Measurements from ENCODE around the gene EPHB3. TPM values are rescaled to one million over a fixed set of nuclear protein-coding genes. Genes with fewer than 3 reads are reported as not detected.

Gene EPHB3
- polyA plus RNA-seq, 3 donors = 0.71 to 1.2 (median 0.80) TPM

GRCh38 chr3:184610245-184610871, 48.8 kb downstream of the EPHB3 start:
- TF ChIP-seq CTCF (IDR thresholded peaks at IDR 0.05) = no peak
- intact Hi-C loops (cut with micrococcal nuclease) = no loop called here
- H3K79me2 ChIP-seq (ENCODE audit: insufficient read depth, low read length) = no peaks in the 10 kb centered on the region
- H3K4me3 Mint-ChIP-seq = no peak overlapping the region
- H3K27me3 ChIP-seq (ENCODE audit: control insufficient read depth in 2 of 2, insufficient read depth in 2 of 2, low read length in 2 of 2) = no peaks in the 10 kb centered on the region
- no peaks in the 10 kb centered on the region for H3K9me3 ChIP-seq (replicated peaks in 1 of 2; ENCODE audit: control insufficient read depth in 1 of 2, insufficient read depth in 1 of 2, low read length in 2 of 2)
- peaks cover 0 to 2% (median 0%) of the 10 kb centered on the region in 7 donors for H3K9me3 Mint-ChIP-seq
- H3K27ac Mint-ChIP-seq = no peak overlapping the region
- H3K36me3 ChIP-seq (replicated peaks in 1 of 2; ENCODE audit: control insufficient read depth in 1 of 2, insufficient read depth in 2 of 2, low read length in 2 of 2) = no peaks in the 10 kb centered on the region
- no peak overlapping the region for H3K4me2 ChIP-seq (replicated peaks; ENCODE audit: extremely low read depth, low read length, poor library complexity, severe bottlenecking)
- peaks cover 32% of the 10 kb centered on the region for H3K4me1 Mint-ChIP-seq
- WGBS (ENCODE audit: insufficient coverage) = 61% methylated on average over 3 of the region's 6 CpGs
- H3K27ac ChIP-seq (ENCODE audit: low read depth in 1 of 2, low read length in 2 of 2) = no peak overlapping the region
- H2AFZ ChIP-seq (ENCODE audit: insufficient read depth, low read depth, low read length, poor library complexity, severe bottlenecking) = no peak overlapping the region
- H3K4me1 ChIP-seq (ENCODE audit: control insufficient read depth in 1 of 2, insufficient read depth in 2 of 2, low read length in 2 of 2) = peaks cover 18 to 30% of the 10 kb centered on the region in 2 donors
- DNase-seq = no peak
- H3K4me3 ChIP-seq (replicated peaks in 1 of 3; ENCODE audit: low read depth in 2 of 3, low read length in 3 of 3) = no peak overlapping the region
- no peaks in the 10 kb centered on the region for H4K20me1 ChIP-seq (ENCODE audit: insufficient read depth, low read length)
- peaks cover 0 to 3% of the 10 kb centered on the region in 2 donors for H3K36me3 Mint-ChIP-seq
- H3K9ac ChIP-seq (ENCODE audit: insufficient read depth, low read length, poor library complexity, severe bottlenecking) = no peak overlapping the region
- H3K27me3 Mint-ChIP-seq (ENCODE audit: low read depth in 3 of 3) = peaks cover 3 to 18% (median 5%) of the 10 kb centered on the region in 3 donors

- Histone ChIP-seq H3K4me2 (replicated peaks; ENCODE audit: extremely low read depth, low read length, poor library complexity, severe bottlenecking) (no peak overlapping the region), H3K36me3 (replicated peaks in 1 of 2; ENCODE audit: control insufficient read depth in 1 of 2, insufficient read depth in 2 of 2, low read length in 2 of 2) (no peaks in the 10 kb centered on the region), H3K4me1 (ENCODE audit: control insufficient read depth in 1 of 2, insufficient read depth in 2 of 2, low read length in 2 of 2) (peaks cover 17 to 22% of the 10 kb centered on the region in 2 donors), H3K4me3 (replicated peaks in 1 of 3; ENCODE audit: low read depth in 2 of 3, low read length in 3 of 3) (no peak overlapping the region), H4K20me1 (ENCODE audit: insufficient read depth, low read length) (no peaks in the 10 kb centered on the region), H3K27ac (ENCODE audit: low read depth in 1 of 2, low read length in 2 of 2) (no peak overlapping the region), H3K9ac (ENCODE audit: insufficient read depth, low read length, poor library complexity, severe bottlenecking) (no peak overlapping the region), H3K79me2 (ENCODE audit: insufficient read depth, low read length) (no peaks in the 10 kb centered on the region), H3K9me3 (replicated peaks in 1 of 2; ENCODE audit: control insufficient read depth in 1 of 2, insufficient read depth in 1 of 2, low read length in 2 of 2) (no peaks in the 10 kb centered on the region), H2AFZ (ENCODE audit: insufficient read depth, low read depth, low read length, poor library complexity, severe bottlenecking) (no peak overlapping the region), H3K27me3 (ENCODE audit: control insufficient read depth in 2 of 2, insufficient read depth in 2 of 2, low read length in 2 of 2) (no peaks in the 10 kb centered on the region)
- WGBS (ENCODE audit: insufficient coverage) = 57% methylated on average over 1 of the region's 8 CpGs
- H3K27ac Mint-ChIP-seq = no peak overlapping the region
- no peak for TF ChIP-seq CTCF (IDR thresholded peaks at IDR 0.05)
- H3K9me3 Mint-ChIP-seq = peaks cover 0 to 2% (median 0%) of the 10 kb centered on the region in 7 donors
- intact Hi-C loops (cut with micrococcal nuclease) = no loop called here
- H3K4me1 Mint-ChIP-seq = peaks cover 32% of the 10 kb centered on the region
- H3K27me3 Mint-ChIP-seq (ENCODE audit: low read depth in 3 of 3) = peaks cover 2 to 13% (median 5%) of the 10 kb centered on the region in 3 donors
- H3K4me3 Mint-ChIP-seq = no peak overlapping the region
- no peak for DNase-seq
- H3K36me3 Mint-ChIP-seq = peaks cover 0 to 1% of the 10 kb centered on the region in 2 donors
Observed at GRCh38 chr3:184611607-184612281, 50.2 kb downstream of the EPHB3 start.
